GM12891 (cell line): ENCODE results near the gene REL.

Experiments
- PAX5 ChIP-seq: IDR thresholded peaks from 2 replicates; pipeline ENCODE4 v1.6.1; 2011; ENCODE audit warnings: low read length, moderate library complexity, mild to moderate bottlenecking; ENCODE audit not compliant: insufficient read depth, severe bottlenecking
- POLR2A ChIP-seq: IDR thresholded peaks from 2 replicates; pipeline ENCODE4 v1.6.1; 2011; ENCODE audit warnings: low read depth, low read length, control low read depth
- POLR2AphosphoS5 ChIP-seq: IDR thresholded peaks from 2 replicates; pipeline ENCODE4 v1.6.1; 2011; ENCODE audit warnings: low read depth, low read length, control low read depth
- SPI1 ChIP-seq: IDR thresholded peaks from 2 replicates; pipeline ENCODE4 v1.6.1; 2011; ENCODE audit warnings: low read depth, low read length, control low read depth
- TAF1 ChIP-seq: IDR thresholded peaks from 2 replicates; pipeline ENCODE4 v1.6.1; 2011; ENCODE audit warnings: low read depth, low read length, control low read depth

- no peak for TF ChIP-seq POLR2A
- no peak for TF ChIP-seq POLR2AphosphoS5
- TF ChIP-seq TAF1: no peak
- TF ChIP-seq SPI1: no peak
- no peak for TF ChIP-seq PAX5
Observed at GRCh38 chr2:60958361-60958760, 77.0 kb downstream of the REL start.
